HEK293 (cell line): ENCODE data around the gene ZNF445.

ENCODE experiments used
- CTCF ChIA-PET: fragments of 350-600 bp; formaldehyde crosslinking; extraction: SDS; loops from one replicate; lab custom pipeline; 2021; ENCODE audit warnings: antibody characterized with exemption; lab: Yijun Ruan, JAX
- POLR2A ChIA-PET: fragments of 300-600 bp; formaldehyde crosslinking; extraction: SDS; loops from one replicate; lab custom pipeline; 2020; ENCODE audit warnings: antibody characterized with exemption, inconsistent platforms; lab: Yijun Ruan, JAX
- H3K27ac ChIP-seq: fragments of 200-500 bp; sonication (Bioruptor generic); 2 replicates; pipeline ENCODE4 v1.5.1; 2014; ENCODE audit warnings: low read depth, low read length, control low read depth, inconsistent platforms; ENCODE audit errors: extremely low read depth
- H3K36me3 ChIP-seq, 2 experiments: fragments of 200-500 bp in 1 of 2; sonication (Bioruptor generic) in 1 of 2; 1 replicate in 1 of 2; 2 replicates in 1 of 2; pipeline ENCODE4 v1.5.1; 2014 to 2017; ENCODE audit warnings: inconsistent platforms in 2 of 2, low read length in 2 of 2; ENCODE audit not compliant: control insufficient read depth in 2 of 2, insufficient read depth in 1 of 2
- H3K4me1 ChIP-seq: fragments of 200-500 bp; sonication (Bioruptor generic); 2 replicates; pipeline ENCODE4 v1.5.1; 2014; ENCODE audit warnings: mild to moderate bottlenecking, low read length, inconsistent platforms; ENCODE audit not compliant: control insufficient read depth, insufficient read depth
- H3K4me3 ChIP-seq: 2 replicates; pipeline ENCODE4 v1.5.1; 2011; ENCODE audit warnings: low read depth, mild to moderate bottlenecking, control low read depth, low read length, moderate library complexity
- H3K9me3 ChIP-seq: fragments of 200-500 bp; sonication (Bioruptor generic); 2 replicates; pipeline ENCODE4 v1.5.1; 2014; ENCODE audit warnings: low read depth, low read length, inconsistent platforms; ENCODE audit not compliant: control insufficient read depth, insufficient read depth
- PRDM1 ChIP-seq: fragments of 450-650 bp; formaldehyde crosslinking; IDR thresholded peaks from 2 replicates; pipeline ENCODE4; 2016; ENCODE audit warnings: missing biosample characterization, missing genetic modification characterization
- SCRT2 ChIP-seq: fragments of 450-650 bp; formaldehyde crosslinking; IDR thresholded peaks from 2 replicates; pipeline ENCODE4 v1.5.1; 2016; ENCODE audit warnings: missing biosample characterization, missing genetic modification characterization
- TCF7L2 ChIP-seq: IDR thresholded peaks from 2 replicates; pipeline ENCODE4 v1.6.1; 2011; ENCODE audit warnings: low read depth, mild to moderate bottlenecking, inconsistent platforms, low read length, moderate library complexity, borderline replicate concordance
- ZBTB1 ChIP-seq: fragments of 450-650 bp; formaldehyde crosslinking; IDR thresholded peaks from 2 replicates; pipeline ENCODE4 v1.5.1; 2016; ENCODE audit warnings: missing biosample characterization, missing genetic modification characterization
- ZBTB10 ChIP-seq: fragments of 450-650 bp; formaldehyde crosslinking; IDR thresholded peaks from 2 replicates; pipeline ENCODE4 v1.5.1; 2016; ENCODE audit warnings: missing biosample characterization, missing genetic modification characterization
- ZBTB17 ChIP-seq: fragments of 450-650 bp; formaldehyde crosslinking; IDR thresholded peaks from 2 replicates; pipeline ENCODE4 v1.5.1; 2016; ENCODE audit warnings: missing biosample characterization, missing genetic modification characterization
- ZBTB48 ChIP-seq: fragments of 450-650 bp; formaldehyde crosslinking; IDR thresholded peaks from 2 replicates; pipeline ENCODE4 v1.5.1; 2016; ENCODE audit warnings: missing biosample characterization, missing genetic modification characterization
- ZBTB49 ChIP-seq: fragments of 450-650 bp; formaldehyde crosslinking; IDR thresholded peaks from 2 replicates; pipeline ENCODE4 v1.5.1; 2016; ENCODE audit warnings: missing biosample characterization, missing genetic modification characterization, low read depth
- ZBTB8A ChIP-seq: fragments of 450-650 bp; formaldehyde crosslinking; IDR thresholded peaks from 2 replicates; pipeline ENCODE4 v1.5.1; 2016; ENCODE audit warnings: missing biosample characterization, missing genetic modification characterization
- ZFHX2 ChIP-seq: fragments of 450-650 bp; formaldehyde crosslinking; conservative IDR thresholded peaks from 2 replicates; pipeline ENCODE4 v1.5.1; 2016; ENCODE audit warnings: missing biosample characterization, missing genetic modification characterization
- ZFP41 ChIP-seq: fragments of 450-650 bp; formaldehyde crosslinking; IDR thresholded peaks from 2 replicates; pipeline ENCODE4 v1.5.1; 2016; ENCODE audit warnings: missing biosample characterization, missing genetic modification characterization, borderline replicate concordance
- ZNF175 ChIP-seq: fragments of 450-650 bp; formaldehyde crosslinking; IDR thresholded peaks from 2 replicates; pipeline ENCODE4 v1.5.1; 2016; ENCODE audit warnings: missing biosample characterization, missing genetic modification characterization
- ZNF221 ChIP-seq: fragments of 450-650 bp; formaldehyde crosslinking; IDR thresholded peaks from 2 replicates; pipeline ENCODE4 v1.5.1; 2017; ENCODE audit warnings: missing biosample characterization, missing genetic modification characterization, borderline replicate concordance
- ZNF292 ChIP-seq: fragments of 450-650 bp; formaldehyde crosslinking; IDR thresholded peaks from 2 replicates; pipeline ENCODE4 v1.5.1; 2016; ENCODE audit warnings: low read depth, missing biosample characterization, missing genetic modification characterization, borderline replicate concordance
- ZNF394 ChIP-seq: fragments of 450-650 bp; formaldehyde crosslinking; IDR thresholded peaks from 2 replicates; pipeline ENCODE4 v1.5.1; 2016; ENCODE audit warnings: missing biosample characterization, missing genetic modification characterization, mild to moderate bottlenecking, moderate library complexity, borderline replicate concordance
- ZNF423 ChIP-seq: fragments of 450-650 bp; formaldehyde crosslinking; IDR thresholded peaks from 2 replicates; pipeline ENCODE4 v1.5.1; 2016; ENCODE audit warnings: missing biosample characterization, missing genetic modification characterization
- ZNF488 ChIP-seq: fragments of 450-650 bp; formaldehyde crosslinking; IDR thresholded peaks from 2 replicates; pipeline ENCODE4 v1.5.1; 2016; ENCODE audit warnings: missing biosample characterization, missing genetic modification characterization
- ZNF548 ChIP-seq: fragments of 450-650 bp; formaldehyde crosslinking; IDR thresholded peaks from 2 replicates; pipeline ENCODE4 v1.5.1; 2016; ENCODE audit warnings: missing biosample characterization, missing genetic modification characterization
- ZNF623 ChIP-seq: fragments of 450-650 bp; formaldehyde crosslinking; IDR thresholded peaks from 2 replicates; pipeline ENCODE4 v1.5.1; 2016; ENCODE audit warnings: missing biosample characterization, missing genetic modification characterization
- TF ChIP-seq, protein P1 (sequence below): fragments of 450-650 bp; formaldehyde crosslinking; IDR thresholded peaks from 2 replicates; pipeline ENCODE4 v1.5.1; 2017; ENCODE audit warnings: missing biosample characterization, missing genetic modification characterization
- TF ChIP-seq, protein P2 (sequence below): fragments of 450-650 bp; formaldehyde crosslinking; conservative IDR thresholded peaks from 2 replicates; pipeline ENCODE4 v1.5.1; 2016; ENCODE audit warnings: low read depth, missing biosample characterization, missing genetic modification characterization

ZNF445 gene

GRCh38 chr3:44421280-44421679, 56.2 kb downstream of the ZNF445 start:
- ChIA-PET CTCF (no interaction called here), POLR2A (no interaction called here)
- Histone ChIP-seq H3K9me3 (no peaks in the 10 kb centered on the region), H3K27ac (no peak overlapping the region), H3K4me1 (no peaks in the 10 kb centered on the region), H3K4me3 (no peak overlapping the region), H3K36me3 (no peaks in the 10 kb centered on the region)
- TF ChIP-seq ZNF423 (tag by site-specific recombination) (no peak), ZBTB49 (tag by site-specific recombination) (no peak), SCRT2 (tag by site-specific recombination) (no peak)

- Histone ChIP-seq H3K9me3 (no peaks in the 10 kb centered on the region), H3K27ac (no peak overlapping the region), H3K4me3 (no peak overlapping the region), H3K4me1 (no peaks in the 10 kb centered on the region), H3K36me3 (no peaks in the 10 kb centered on the region)
- no peak for TF ChIP-seq ZNF221 (tag by site-specific recombination)
- TF ChIP-seq ZNF175 (tag by site-specific recombination), result no peak
- TF ChIP-seq ZBTB10 (tag by site-specific recombination), result no peak
- TF ChIP-seq ZBTB8A (tag by site-specific recombination), result no peak
- TF ChIP-seq ZNF548, result no peak
- no peak for TF ChIP-seq PRDM1 (tag by site-specific recombination)
- no peak for TF ChIP-seq TCF7L2
- no peak for TF ChIP-seq ZNF394 (tag by site-specific recombination)
- TF ChIP-seq ZNF292 (tag by site-specific recombination), result no peak
- TF ChIP-seq ZFP41, result no peak
- TF ChIP-seq, protein P1, sequence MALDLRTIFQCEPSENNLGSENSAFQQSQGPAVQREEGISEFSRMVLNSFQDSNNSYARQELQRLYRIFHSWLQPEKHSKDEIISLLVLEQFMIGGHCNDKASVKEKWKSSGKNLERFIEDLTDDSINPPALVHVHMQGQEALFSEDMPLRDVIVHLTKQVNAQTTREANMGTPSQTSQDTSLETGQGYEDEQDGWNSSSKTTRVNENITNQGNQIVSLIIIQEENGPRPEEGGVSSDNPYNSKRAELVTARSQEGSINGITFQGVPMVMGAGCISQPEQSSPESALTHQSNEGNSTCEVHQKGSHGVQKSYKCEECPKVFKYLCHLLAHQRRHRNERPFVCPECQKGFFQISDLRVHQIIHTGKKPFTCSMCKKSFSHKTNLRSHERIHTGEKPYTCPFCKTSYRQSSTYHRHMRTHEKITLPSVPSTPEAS (tag by site-specific recombination), result no peak
- no peak for TF ChIP-seq ZBTB48 (tag by site-specific recombination)
- POLR2A ChIA-PET, result no interaction called here
- CTCF ChIA-PET, result no interaction called here
Measured at GRCh38 chr3:44420676-44421075, 56.8 kb downstream of the ZNF445 start.

DNA sequence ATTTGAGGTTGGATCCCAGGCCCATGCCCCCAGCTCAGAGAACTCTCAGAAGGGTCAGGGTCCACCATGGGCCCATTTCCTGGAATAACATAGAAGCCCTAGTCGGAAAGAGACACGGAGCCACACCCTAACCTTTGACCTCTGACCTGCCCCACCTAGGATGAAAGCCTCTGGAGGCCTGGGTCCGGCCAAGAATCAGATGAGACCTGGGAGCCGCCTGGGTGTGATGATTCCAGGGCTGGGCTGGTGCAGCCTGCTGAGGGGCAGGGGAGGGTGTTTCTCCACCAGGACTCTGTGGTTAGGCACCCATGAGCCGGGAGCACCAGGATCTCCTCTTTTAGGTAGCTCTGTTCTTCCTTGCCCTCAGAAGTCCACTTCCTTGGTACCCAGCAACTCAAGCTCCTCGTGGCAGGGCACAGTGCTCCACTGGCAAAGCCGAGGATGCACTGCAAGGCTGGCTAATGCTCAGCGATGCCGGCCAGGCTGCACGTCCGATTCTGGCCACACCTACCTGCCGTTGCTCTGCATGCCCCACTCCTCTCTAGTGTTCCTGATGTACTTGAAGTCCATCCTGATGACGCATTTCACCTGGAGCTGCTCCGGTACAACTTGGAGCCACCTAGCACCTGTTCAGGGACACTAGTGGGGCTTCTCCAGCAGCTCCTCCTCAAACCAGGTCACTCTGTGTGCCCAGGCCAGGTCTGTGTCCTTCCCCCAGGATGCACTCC, 57.4 kb downstream of the ZNF445 start:
- Histone ChIP-seq H3K4me1 (no peaks in the 10 kb centered on the region), H3K4me3 (no peak overlapping the region), H3K27ac (no peak overlapping the region), H3K36me3 (no peaks in the 10 kb centered on the region)
- POLR2A ChIA-PET, result no interaction called here
- TF ChIP-seq ZNF488 (tag by site-specific recombination) (no peak), PRDM1 (tag by site-specific recombination) (no peak), ZBTB1 (tag by site-specific recombination) (no peak), ZFHX2 (tag by site-specific recombination) (no peak), ZBTB17 (tag by site-specific recombination) (no peak), ZNF623 (tag by site-specific recombination) (no peak)
- TF ChIP-seq, protein P2, sequence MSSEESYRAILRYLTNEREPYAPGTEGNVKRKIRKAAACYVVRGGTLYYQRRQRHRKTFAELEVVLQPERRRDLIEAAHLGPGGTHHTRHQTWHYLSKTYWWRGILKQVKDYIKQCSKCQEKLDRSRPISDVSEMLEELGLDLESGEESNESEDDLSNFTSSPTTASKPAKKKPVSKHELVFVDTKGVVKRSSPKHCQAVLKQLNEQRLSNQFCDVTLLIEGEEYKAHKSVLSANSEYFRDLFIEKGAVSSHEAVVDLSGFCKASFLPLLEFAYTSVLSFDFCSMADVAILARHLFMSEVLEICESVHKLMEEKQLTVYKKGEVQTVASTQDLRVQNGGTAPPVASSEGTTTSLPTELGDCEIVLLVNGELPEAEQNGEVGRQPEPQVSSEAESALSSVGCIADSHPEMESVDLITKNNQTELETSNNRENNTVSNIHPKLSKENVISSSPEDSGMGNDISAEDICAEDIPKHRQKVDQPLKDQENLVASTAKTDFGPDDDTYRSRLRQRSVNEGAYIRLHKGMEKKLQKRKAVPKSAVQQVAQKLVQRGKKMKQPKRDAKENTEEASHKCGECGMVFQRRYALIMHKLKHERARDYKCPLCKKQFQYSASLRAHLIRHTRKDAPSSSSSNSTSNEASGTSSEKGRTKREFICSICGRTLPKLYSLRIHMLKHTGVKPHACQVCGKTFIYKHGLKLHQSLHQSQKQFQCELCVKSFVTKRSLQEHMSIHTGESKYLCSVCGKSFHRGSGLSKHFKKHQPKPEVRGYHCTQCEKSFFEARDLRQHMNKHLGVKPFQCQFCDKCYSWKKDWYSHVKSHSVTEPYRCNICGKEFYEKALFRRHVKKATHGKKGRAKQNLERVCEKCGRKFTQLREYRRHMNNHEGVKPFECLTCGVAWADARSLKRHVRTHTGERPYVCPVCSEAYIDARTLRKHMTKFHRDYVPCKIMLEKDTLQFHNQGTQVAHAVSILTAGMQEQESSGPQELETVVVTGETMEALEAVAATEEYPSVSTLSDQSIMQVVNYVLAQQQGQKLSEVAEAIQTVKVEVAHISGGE (tag by site-specific recombination), result no peak
- TF ChIP-seq, all 188 proteins: peak for 0
- H3K9me3 ChIP-seq, result no peaks in the 10 kb centered on the region
- CTCF ChIA-PET, result no interaction called here
